Measurements from ENCODE around the gene RABGEF1. TPM values are rescaled to one million over a fixed set of nuclear protein-coding genes. Genes with fewer than 3 reads are reported as not detected.

Gene RABGEF1
- 60.2 TPM for total RNA-seq

GRCh38 chr7:66740302-66740979 is at the start of gene RABGEF1:
Gene RABGEF1 (plus strand): TSS chr7:66740733. CDS start chr7:66771900, 31,167 bp downstream.

Small RNAs within 50 kb of the gene (small RNA-seq; reads per million reads assigned to genes)
- not detected for gene AC027644.2

Other genes starting within 250 kb of the RABGEF1 start
- 36.9 TPM for gene KCTD7, start 111.9 kb upstream of the RABGEF1 start, total RNA-seq
- gene TMEM248, start 180.5 kb downstream of the RABGEF1 start, total RNA-seq = 69.9 TPM